Esophagus squamous epithelium (tissue), 4 donors: ENCODE measurements around the gene TRIM40.

Source experiments
- POLR2A ChIP-seq, 4 donors: fragments of 450-650 bp; IDR thresholded peaks; one replicate each; pipeline ENCODE4 v1.6.1; 2017; ENCODE audit warnings: antibody characterized with exemption in 4 of 4, mild to moderate bottlenecking in 4 of 4, moderate library complexity in 3 of 4
- TF ChIP-seq, protein P1 (sequence below), 6 experiments: fragments of 450-650 bp in 4 of 6; fragments of 200-600 bp in 2 of 6; sonication (generic) in 2 of 6; IDR thresholded peaks; one replicate each; pipeline ENCODE4 v1.5.1; 2016 to 2019; ENCODE audit warnings: antibody characterized with exemption in 6 of 6, mild to moderate bottlenecking in 4 of 6, moderate library complexity in 4 of 6

DNA sequence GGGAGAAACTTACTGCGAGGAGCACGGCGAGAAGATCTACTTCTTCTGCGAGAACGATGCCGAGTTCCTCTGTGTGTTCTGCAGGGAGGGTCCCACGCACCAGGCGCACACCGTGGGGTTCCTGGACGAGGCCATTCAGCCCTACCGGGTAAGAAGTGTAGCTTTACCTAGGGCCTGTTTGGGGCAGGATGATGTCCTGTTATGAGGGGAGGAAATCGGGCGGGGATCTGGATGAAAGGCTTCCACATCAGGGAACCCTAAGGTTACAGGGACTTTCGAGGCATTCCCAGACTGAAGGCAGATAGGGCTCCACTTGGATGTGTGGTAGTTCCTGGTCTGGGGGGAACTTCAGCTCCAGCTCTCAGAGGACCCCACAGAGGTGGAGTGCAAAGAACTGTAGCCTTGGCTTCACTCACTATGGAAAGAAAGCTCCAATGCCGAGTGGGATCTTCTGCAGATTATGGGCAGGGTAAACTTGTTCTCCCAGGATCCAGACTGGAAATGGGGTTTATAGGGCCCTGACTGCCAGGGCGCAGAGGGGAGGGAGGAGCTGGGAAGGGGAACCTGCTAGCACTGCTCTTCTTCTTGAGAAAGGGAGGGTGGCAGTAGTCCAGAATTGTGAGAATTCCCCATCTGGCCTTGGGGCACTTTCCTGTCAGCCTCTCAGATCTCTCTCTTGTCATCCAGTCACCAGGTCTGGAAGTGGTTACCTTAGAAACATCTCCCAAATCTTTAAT, 28.1 kb downstream of the TRIM40 start:
- TF ChIP-seq, protein P1, sequence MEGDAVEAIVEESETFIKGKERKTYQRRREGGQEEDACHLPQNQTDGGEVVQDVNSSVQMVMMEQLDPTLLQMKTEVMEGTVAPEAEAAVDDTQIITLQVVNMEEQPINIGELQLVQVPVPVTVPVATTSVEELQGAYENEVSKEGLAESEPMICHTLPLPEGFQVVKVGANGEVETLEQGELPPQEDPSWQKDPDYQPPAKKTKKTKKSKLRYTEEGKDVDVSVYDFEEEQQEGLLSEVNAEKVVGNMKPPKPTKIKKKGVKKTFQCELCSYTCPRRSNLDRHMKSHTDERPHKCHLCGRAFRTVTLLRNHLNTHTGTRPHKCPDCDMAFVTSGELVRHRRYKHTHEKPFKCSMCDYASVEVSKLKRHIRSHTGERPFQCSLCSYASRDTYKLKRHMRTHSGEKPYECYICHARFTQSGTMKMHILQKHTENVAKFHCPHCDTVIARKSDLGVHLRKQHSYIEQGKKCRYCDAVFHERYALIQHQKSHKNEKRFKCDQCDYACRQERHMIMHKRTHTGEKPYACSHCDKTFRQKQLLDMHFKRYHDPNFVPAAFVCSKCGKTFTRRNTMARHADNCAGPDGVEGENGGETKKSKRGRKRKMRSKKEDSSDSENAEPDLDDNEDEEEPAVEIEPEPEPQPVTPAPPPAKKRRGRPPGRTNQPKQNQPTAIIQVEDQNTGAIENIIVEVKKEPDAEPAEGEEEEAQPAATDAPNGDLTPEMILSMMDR (IDR thresholded peaks at IDR 0.05), result no peak
- TF ChIP-seq POLR2A (IDR thresholded peaks at IDR 0.05), result no peak
